Endothelial cell of umbilical vein (primary cell): ENCODE data around the gene ZFYVE9. TPM values are rescaled to one million over a fixed set of nuclear protein-coding genes. Genes with fewer than 3 reads are reported as not detected.

ENCODE experiments used
- BruUV-seq: library from RNA; stranded (reverse); fragments of 400-500 nt; replicated peaks from 2 replicates; lab custom pipeline; 2021; lab: Mats Ljungman, UMichigan
- CTCF ChIA-PET: fragments of 300-600, 350-600 bp; sonication (Branson Sonifier 250); formaldehyde crosslinking; loops from one replicate; lab custom pipeline; 2021; ENCODE audit warnings: antibody characterized with exemption, inconsistent platforms; lab: Charles Lee
- POLR2A ChIA-PET: fragments of 300-600, 350-600 bp; sonication (Branson Sonifier 250); formaldehyde crosslinking; loops from one replicate; lab custom pipeline; 2021; ENCODE audit warnings: antibody characterized with exemption, inconsistent platforms; lab: Charles Lee
- DNase-seq: peaks from one replicate; pipeline ENCODE4 v3.0.0-alpha.2; 2011; ENCODE audit warnings: low read depth, low spot score
- FAIRE-seq: peaks from 2 replicates; lab custom pipeline; 2011; peaks lifted over from hg19 to GRCh38; lab: Jason Lieb, UNC
- H2AFZ ChIP-seq: 2 replicates; pipeline ENCODE4 v1.6.0; 2012; ENCODE audit warnings: low read depth, low read length, control low read depth, inconsistent platforms
- H3K27ac ChIP-seq: 2 replicates; pipeline ENCODE4 v1.5.1; 2011; ENCODE audit warnings: low read depth, mild to moderate bottlenecking, control low read depth, low read length, moderate library complexity; ENCODE audit not compliant: insufficient read depth
- H3K27me3 ChIP-seq, 2 experiments: 2 replicates each; pipeline versions ENCODE4 v1.6.0 to v1.6.1; 2011; ENCODE audit warnings: low read length in 2 of 2, mixed read lengths in 1 of 2; ENCODE audit not compliant: control insufficient read depth in 2 of 2, insufficient read depth in 2 of 2
- H3K36me3 ChIP-seq, 2 experiments: 2 replicates in 1 of 2; 3 replicates in 1 of 2; pipeline ENCODE4 v1.5.1; 2011; ENCODE audit warnings: low read length in 2 of 2, mild to moderate bottlenecking in 1 of 2, moderate library complexity in 1 of 2; ENCODE audit not compliant: control insufficient read depth in 2 of 2, insufficient read depth in 2 of 2; ENCODE audit errors: extremely low read depth in 1 of 2
- H3K4me1 ChIP-seq: 3 replicates; pipeline ENCODE4 v1.5.1; 2011; ENCODE audit warnings: mild to moderate bottlenecking, low read length; ENCODE audit not compliant: control insufficient read depth, insufficient read depth; ENCODE audit errors: extremely low read depth
- H3K4me2 ChIP-seq: 2 replicates; pipeline ENCODE4 v1.6.1; 2011; ENCODE audit warnings: low read length, control low read depth, mixed read lengths; ENCODE audit not compliant: insufficient read depth
- H3K4me3 ChIP-seq, 3 experiments: fragments of 200-600 bp in 1 of 3; sonication (generic), shearing (Covaris generic) in 1 of 3; replicated peaks in 1 of 3; 2 replicates each; pipeline ENCODE4 v1.5.1; 2011 to 2016; ENCODE audit warnings: control low read depth in 3 of 3, low read length in 3 of 3, mild to moderate bottlenecking in 2 of 3, inconsistent platforms in 1 of 3, low read depth in 1 of 3, moderate library complexity in 1 of 3; ENCODE audit not compliant: insufficient read depth in 1 of 3
- H3K79me2 ChIP-seq: 2 replicates; pipeline ENCODE4 v1.6.0; 2012; ENCODE audit warnings: low read length, inconsistent platforms; ENCODE audit not compliant: control insufficient read depth, insufficient read depth
- H3K9ac ChIP-seq: replicated peaks from 2 replicates; pipeline ENCODE3; 2011; ENCODE audit warnings: low read length, control low read depth; ENCODE audit not compliant: insufficient read depth; ENCODE audit errors: extremely low read depth
- H3K9me1 ChIP-seq: replicated peaks from 3 replicates; pipeline ENCODE4 v1.6.0; 2011; ENCODE audit warnings: mild to moderate bottlenecking, low read length; ENCODE audit not compliant: control insufficient read depth, insufficient read depth; ENCODE audit errors: extremely low read depth
- H3K9me3 ChIP-seq: replicated peaks from 2 replicates; pipeline ENCODE4 v1.5.1; 2012; ENCODE audit warnings: low read length, inconsistent platforms; ENCODE audit not compliant: control insufficient read depth, insufficient read depth
- H4K20me1 ChIP-seq: replicated peaks from 2 replicates; pipeline ENCODE3; 2011; ENCODE audit warnings: mild to moderate bottlenecking, low read length; ENCODE audit not compliant: control insufficient read depth, insufficient read depth; ENCODE audit errors: extremely low read depth
- EZH2 ChIP-seq: IDR thresholded peaks from 2 replicates; pipeline ENCODE4 v1.6.1; 2012; ENCODE audit warnings: borderline replicate concordance, low read depth, mild to moderate bottlenecking, moderate library complexity, low read length, inconsistent platforms; ENCODE audit not compliant: severe bottlenecking
- GATA2 ChIP-seq: IDR thresholded peaks from 2 replicates; pipeline ENCODE4 v1.7.0; 2011; ENCODE audit warnings: low read depth, mild to moderate bottlenecking, moderate library complexity, mixed read lengths, low read length; ENCODE audit not compliant: insufficient read length, insufficient read depth
- JUN ChIP-seq: IDR thresholded peaks from 2 replicates; pipeline ENCODE4 v1.6.1; 2011; ENCODE audit warnings: borderline replicate concordance, low read depth; ENCODE audit not compliant: insufficient read length, insufficient read depth
- MAX ChIP-seq: IDR thresholded peaks from 2 replicates; pipeline ENCODE4 v1.6.1; 2011; ENCODE audit not compliant: insufficient read depth, insufficient read length
- MYC ChIP-seq: IDR thresholded peaks from one replicate; pipeline ENCODE4 v1.6.1; 2011; ENCODE audit warnings: mild to moderate bottlenecking, low read depth, low read length
- POLR2A ChIP-seq: IDR thresholded peaks from 2 replicates; pipeline ENCODE4 v1.6.1; 2012; ENCODE audit warnings: low read depth, mild to moderate bottlenecking, control low read depth, low read length
- POLR2AphosphoS5 ChIP-seq: IDR thresholded peaks from 2 replicates; pipeline ENCODE4 v1.6.1; 2012; ENCODE audit warnings: low read depth, mild to moderate bottlenecking, control low read depth, low read length, moderate library complexity; ENCODE audit not compliant: insufficient read depth
- dilution Hi-C: fragments of 300-500 bp; cut with MboI; formaldehyde crosslinking; loops from one replicate; pipeline ENCODE4 v1.15.0; 2019; ENCODE audit warnings: low sequenced_read_pairs; ENCODE audit not compliant: extremely low pct_ligation_motif_present
- intact Hi-C: fragments of 100-400 bp; cut with micrococcal nuclease; formaldehyde crosslinking; loops from one replicate; pipeline ENCODE4 v1.10.0; 2022
- polyA plus RNA-seq, 4 experiments: library from polyadenylated mRNA; depleted of rRNA in 3 of 4; stranded (reverse) in 3 of 4; unstranded in 1 of 4; fragments of >200 nt; gene quantifications; 2 replicates each; pipeline versions ENCODE4 v1.2.1 to v1.2.3, GENCODE V29; 2011 to 2012; ENCODE audit warnings: missing spikeins in 1 of 4
- total RNA-seq: library from RNA; stranded (reverse); gene quantifications from 2 replicates; pipeline ENCODE4 v1.2.3, GENCODE V29; 2021
- TF ChIP-seq, protein P1 (sequence below), 2 donors: IDR thresholded peaks; 1 replicate in 1 of 2; 2 replicates in 1 of 2; pipeline ENCODE4 v1.5.1; 2011; ENCODE audit warnings: low read length in 2 of 2, mild to moderate bottlenecking in 2 of 2, moderate library complexity in 2 of 2, control low read depth in 1 of 2, inconsistent platforms in 1 of 2, low read depth in 1 of 2; ENCODE audit not compliant: insufficient read depth in 1 of 2; ENCODE audit errors: extremely low read depth in 1 of 2

ZFYVE9 gene
- total and polyA plus RNA-seq, 2 donors (not counting 3 experiments of a cell fraction or from before 2014, with no cell fraction given): 4.1 to 16.8 TPM

- H4K20me1 ChIP-seq: no peaks in the 10 kb centered on the region
- H3K27me3 ChIP-seq: no peaks in the 10 kb centered on the region
- ChIA-PET CTCF (no interaction called here), POLR2A (no interaction called here)
- H2AFZ ChIP-seq: no peak overlapping the region
- no peak overlapping the region for H3K9ac ChIP-seq
- TF ChIP-seq MAX (no peak), MYC (no peak), JUN (no peak), GATA2 (no peak), EZH2 (no peak), POLR2AphosphoS5 (no peak), POLR2A (no peak)
- TF ChIP-seq, protein P1, sequence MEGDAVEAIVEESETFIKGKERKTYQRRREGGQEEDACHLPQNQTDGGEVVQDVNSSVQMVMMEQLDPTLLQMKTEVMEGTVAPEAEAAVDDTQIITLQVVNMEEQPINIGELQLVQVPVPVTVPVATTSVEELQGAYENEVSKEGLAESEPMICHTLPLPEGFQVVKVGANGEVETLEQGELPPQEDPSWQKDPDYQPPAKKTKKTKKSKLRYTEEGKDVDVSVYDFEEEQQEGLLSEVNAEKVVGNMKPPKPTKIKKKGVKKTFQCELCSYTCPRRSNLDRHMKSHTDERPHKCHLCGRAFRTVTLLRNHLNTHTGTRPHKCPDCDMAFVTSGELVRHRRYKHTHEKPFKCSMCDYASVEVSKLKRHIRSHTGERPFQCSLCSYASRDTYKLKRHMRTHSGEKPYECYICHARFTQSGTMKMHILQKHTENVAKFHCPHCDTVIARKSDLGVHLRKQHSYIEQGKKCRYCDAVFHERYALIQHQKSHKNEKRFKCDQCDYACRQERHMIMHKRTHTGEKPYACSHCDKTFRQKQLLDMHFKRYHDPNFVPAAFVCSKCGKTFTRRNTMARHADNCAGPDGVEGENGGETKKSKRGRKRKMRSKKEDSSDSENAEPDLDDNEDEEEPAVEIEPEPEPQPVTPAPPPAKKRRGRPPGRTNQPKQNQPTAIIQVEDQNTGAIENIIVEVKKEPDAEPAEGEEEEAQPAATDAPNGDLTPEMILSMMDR (IDR thresholded peaks at IDR 0.05; ENCODE audit: extremely low read depth in 1 of 2, insufficient read depth in 1 of 2, low read depth in 1 of 2, low read length in 2 of 2): no peak
- H3K4me3 ChIP-seq: no peak overlapping the region
- no peak overlapping the region for H3K27ac ChIP-seq
- no peaks in the 10 kb centered on the region for H3K4me1 ChIP-seq
- intact Hi-C loops (loop anchor here (5.0 kb wide), 1 partner anchor 192 kb away; no protein-coding TSS in a partner anchor), dilution Hi-C loops (no loop called here)
- BruUV-seq: no TSS peak
- no peaks in the 10 kb centered on the region for H3K9me1 ChIP-seq
- H3K79me2 ChIP-seq: peaks cover 7% of the 10 kb centered on the region
- H3K9me3 ChIP-seq: no peaks in the 10 kb centered on the region
- FAIRE-seq: no peak
- H3K36me3 ChIP-seq: no peaks in the 10 kb centered on the region
- no peak overlapping the region for H3K4me2 ChIP-seq
- DNase-seq: no peak
These were observed 37.2 kb downstream of the ZFYVE9 start for GRCh38 chr1:52179073-52179472.
